OCI-M2 (cell line): ENCODE data around the gene CR1L.
"Not testable (repeated sequence)": the region's sequence is repeated elsewhere in the genome, so short reads cannot be mapped to it uniquely, and the experiment has no call there.

Experiments
- DNase-seq: peaks from one replicate; lab custom pipeline; 2025; ENCODE audit not compliant: unreplicated experiment; lab: John Stamatoyannopoulos, UW

CR1L gene

GRCh38 chr1:207644852-207645634 is at the start of gene CR1L:
TSS of gene CR1L (plus strand) at chr1:207645133. CDS start at chr1:207645234, 101 bp downstream.
- peak; percentile 63 for DNase-seq

GRCh38 chr1:207603777-207604176 is 41.2 kb upstream of the CR1L start:
- no peak for DNase-seq

GRCh38 chr1:207605444-207606361 is 39.2 kb upstream of the CR1L start:
- DNase-seq = no peak

GRCh38 chr1:207606362-207606755 is 38.6 kb upstream of the CR1L start:
- DNase-seq = no peak

- no peak for DNase-seq
Observed at GRCh38 chr1:207612762-207613161, 32.2 kb upstream of the CR1L start.

GRCh38 chr1:207619871-207620542 is 24.9 kb upstream of the CR1L start:
- DNase-seq = peak; percentile 26

- DNase-seq = no peak
Observed at GRCh38 chr1:207620543-207620893, 24.4 kb upstream of the CR1L start.

GRCh38 chr1:207625504-207626071 is 19.3 kb upstream of the CR1L start:
- not testable (repeated sequence) for DNase-seq

- no peak for DNase-seq
Observed at GRCh38 chr1:207626972-207627337, 18.0 kb upstream of the CR1L start.

GRCh38 chr1:207627496-207627895 is 17.4 kb upstream of the CR1L start:
- no peak for DNase-seq

- no peak for DNase-seq
Observed at GRCh38 chr1:207628776-207629175, 16.2 kb upstream of the CR1L start.

GRCh38 chr1:207631137-207631536 is 13.8 kb upstream of the CR1L start:
- DNase-seq = no peak

- DNase-seq = no peak
Observed at GRCh38 chr1:207633226-207633625, 11.7 kb upstream of the CR1L start.

GRCh38 chr1:207633699-207634289 is 11.1 kb upstream of the CR1L start:
- not testable (repeated sequence) for DNase-seq

- not testable (repeated sequence) for DNase-seq
Observed at GRCh38 chr1:207634293-207634692, 10.6 kb upstream of the CR1L start.

- DNase-seq = peak; percentile 60
Observed at GRCh38 chr1:207635569-207636186, 9.3 kb upstream of the CR1L start.

- not testable (repeated sequence) for DNase-seq
Observed at GRCh38 chr1:207638487-207639145, 6.3 kb upstream of the CR1L start.

- DNase-seq = not testable (repeated sequence)
Observed at GRCh38 chr1:207639362-207639761, 5.6 kb upstream of the CR1L start.

GRCh38 chr1:207644166-207644851 is 624 bp upstream of the CR1L start:
- no peak for DNase-seq
